ENCODE measurements around the gene MFAP3L.

Gene MFAP3L

DNA sequence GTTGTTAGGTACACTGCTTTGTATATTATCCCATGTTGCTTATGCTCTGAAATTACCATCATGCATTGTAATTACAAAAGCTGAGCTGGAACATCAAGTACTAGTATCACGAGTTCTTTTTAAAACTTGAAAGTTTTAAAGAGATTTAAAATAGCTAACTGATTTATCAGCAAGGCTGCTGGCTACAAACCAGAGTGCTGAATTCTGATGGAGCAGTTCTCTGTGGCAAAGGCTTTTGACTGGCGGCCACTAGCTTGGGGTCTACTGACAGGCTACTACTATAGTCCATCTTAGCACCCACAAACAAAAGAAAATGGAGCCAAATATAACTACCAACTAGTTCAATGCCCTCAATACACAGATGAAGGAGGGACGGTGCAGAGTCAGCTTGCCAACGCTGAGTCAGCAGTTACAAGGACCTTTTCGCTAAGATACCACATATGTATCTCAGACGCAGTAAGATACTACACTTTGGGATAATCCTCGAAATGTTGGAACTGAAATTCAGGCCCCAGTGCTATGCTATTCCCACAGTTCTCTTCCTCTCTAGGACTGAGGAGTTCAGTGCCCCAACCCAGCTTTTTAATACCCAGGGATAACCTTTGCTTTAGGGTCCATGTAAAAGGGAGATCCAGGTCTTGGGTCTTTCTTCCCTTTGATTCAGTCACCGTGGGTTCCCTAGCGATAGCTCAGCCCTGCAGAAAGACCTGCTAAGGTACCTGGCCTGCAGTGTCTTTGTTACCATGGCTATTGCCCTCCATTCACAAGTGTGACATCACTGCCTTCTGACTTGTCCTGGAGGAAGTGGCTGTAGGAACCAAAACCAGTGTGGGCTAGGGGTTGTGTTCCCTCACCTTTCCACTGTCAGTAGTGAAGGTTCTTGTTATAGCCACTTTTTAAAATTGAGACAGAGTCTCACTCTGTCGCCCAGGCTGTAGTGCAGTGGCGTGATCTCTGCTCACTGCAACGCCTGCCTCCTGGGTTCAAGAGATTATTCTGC lies 22.8 kb downstream of the MFAP3L start:
- Histone ChIP-seq H3K27ac (ENCODE audit: extremely low read depth, low read depth, low read length) (no peak overlapping the region), H3K36me3 (ENCODE audit: control insufficient read depth in 2 of 2, insufficient read depth in 1 of 2, low read length in 2 of 2) (no peaks in the 10 kb centered on the region), H3K4me1 (ENCODE audit: control insufficient read depth, insufficient read depth, low read length) (peaks cover 5% of the 10 kb centered on the region), H3K9me3 (ENCODE audit: control insufficient read depth, insufficient read depth, low read depth, low read length) (no peaks in the 10 kb centered on the region), H3K4me3 (ENCODE audit: low read depth, low read length) (no peak overlapping the region)
- ChIA-PET CTCF (interaction anchor here (0.6 kb wide), 2 partner anchors 141 to 193 kb away, joined by 3 read pairs; no protein-coding TSS in a partner anchor), POLR2A (no interaction called here)
- TF ChIP-seq, protein P1, sequence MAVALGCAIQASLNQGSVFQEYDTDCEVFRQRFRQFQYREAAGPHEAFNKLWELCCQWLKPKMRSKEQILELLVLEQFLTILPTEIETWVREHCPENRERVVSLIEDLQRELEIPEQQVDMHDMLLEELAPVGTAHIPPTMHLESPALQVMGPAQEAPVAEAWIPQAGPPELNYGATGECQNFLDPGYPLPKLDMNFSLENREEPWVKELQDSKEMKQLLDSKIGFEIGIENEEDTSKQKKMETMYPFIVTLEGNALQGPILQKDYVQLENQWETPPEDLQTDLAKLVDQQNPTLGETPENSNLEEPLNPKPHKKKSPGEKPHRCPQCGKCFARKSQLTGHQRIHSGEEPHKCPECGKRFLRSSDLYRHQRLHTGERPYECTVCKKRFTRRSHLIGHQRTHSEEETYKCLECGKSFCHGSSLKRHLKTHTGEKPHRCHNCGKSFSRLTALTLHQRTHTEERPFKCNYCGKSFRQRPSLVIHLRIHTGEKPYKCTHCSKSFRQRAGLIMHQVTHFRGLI (tag by site-specific recombination; IDR thresholded peaks at IDR 0.05) = no peak
- TF ChIP-seq SCRT2 (tag by site-specific recombination; IDR thresholded peaks at IDR 0.05) (no peak), ZNF324 (tag by site-specific recombination; IDR thresholded peaks at IDR 0.05) (no peak), ZSCAN16 (tag by site-specific recombination; IDR thresholded peaks at IDR 0.05) (no peak), FEZF1 (tag by site-specific recombination; IDR thresholded peaks at IDR 0.05) (no peak), ZNF830 (tag by site-specific recombination; IDR thresholded peaks at IDR 0.05; ENCODE audit: low read depth) (no peak), ZNF645 (tag by site-specific recombination; IDR thresholded peaks at IDR 0.05) (no peak), ZNF2 (tag by site-specific recombination; IDR thresholded peaks at IDR 0.05) (no peak), ZNF37A (tag by site-specific recombination; IDR thresholded peaks at IDR 0.05) (no peak), ZNF660 (tag by site-specific recombination; IDR thresholded peaks at IDR 0.05) (no peak), MEIS1 (CRISPR knock-in tag; IDR thresholded peaks at IDR 0.05; ENCODE audit: borderline replicate concordance) (no peak), ZNF280D (tag by site-specific recombination; IDR thresholded peaks at IDR 0.05) (no peak), ZNF211 (tag by site-specific recombination; IDR thresholded peaks at IDR 0.05; ENCODE audit: low read depth) (no peak), ZNF248 (tag by site-specific recombination; IDR thresholded peaks at IDR 0.05) (no peak), ZNF214 (tag by site-specific recombination; IDR thresholded peaks at IDR 0.05; ENCODE audit: borderline replicate concordance) (no peak)
- TF ChIP-seq, protein P2, sequence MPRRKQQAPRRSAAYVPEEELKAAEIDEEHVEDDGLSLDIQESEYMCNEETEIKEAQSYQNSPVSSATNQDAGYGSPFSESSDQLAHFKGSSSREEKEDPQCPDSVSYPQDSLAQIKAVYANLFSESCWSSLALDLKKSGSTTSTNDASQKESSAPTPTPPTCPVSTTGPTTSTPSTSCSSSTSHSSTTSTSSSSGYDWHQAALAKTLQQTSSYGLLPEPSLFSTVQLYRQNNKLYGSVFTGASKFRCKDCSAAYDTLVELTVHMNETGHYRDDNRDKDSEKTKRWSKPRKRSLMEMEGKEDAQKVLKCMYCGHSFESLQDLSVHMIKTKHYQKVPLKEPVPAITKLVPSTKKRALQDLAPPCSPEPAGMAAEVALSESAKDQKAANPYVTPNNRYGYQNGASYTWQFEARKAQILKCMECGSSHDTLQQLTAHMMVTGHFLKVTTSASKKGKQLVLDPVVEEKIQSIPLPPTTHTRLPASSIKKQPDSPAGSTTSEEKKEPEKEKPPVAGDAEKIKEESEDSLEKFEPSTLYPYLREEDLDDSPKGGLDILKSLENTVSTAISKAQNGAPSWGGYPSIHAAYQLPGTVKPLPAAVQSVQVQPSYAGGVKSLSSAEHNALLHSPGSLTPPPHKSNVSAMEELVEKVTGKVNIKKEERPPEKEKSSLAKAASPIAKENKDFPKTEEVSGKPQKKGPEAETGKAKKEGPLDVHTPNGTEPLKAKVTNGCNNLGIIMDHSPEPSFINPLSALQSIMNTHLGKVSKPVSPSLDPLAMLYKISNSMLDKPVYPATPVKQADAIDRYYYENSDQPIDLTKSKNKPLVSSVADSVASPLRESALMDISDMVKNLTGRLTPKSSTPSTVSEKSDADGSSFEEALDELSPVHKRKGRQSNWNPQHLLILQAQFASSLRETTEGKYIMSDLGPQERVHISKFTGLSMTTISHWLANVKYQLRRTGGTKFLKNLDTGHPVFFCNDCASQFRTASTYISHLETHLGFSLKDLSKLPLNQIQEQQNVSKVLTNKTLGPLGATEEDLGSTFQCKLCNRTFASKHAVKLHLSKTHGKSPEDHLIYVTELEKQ (tag by site-specific recombination; IDR thresholded peaks at IDR 0.05; ENCODE audit: borderline replicate concordance) = no peak
- TF ChIP-seq, protein P3, sequence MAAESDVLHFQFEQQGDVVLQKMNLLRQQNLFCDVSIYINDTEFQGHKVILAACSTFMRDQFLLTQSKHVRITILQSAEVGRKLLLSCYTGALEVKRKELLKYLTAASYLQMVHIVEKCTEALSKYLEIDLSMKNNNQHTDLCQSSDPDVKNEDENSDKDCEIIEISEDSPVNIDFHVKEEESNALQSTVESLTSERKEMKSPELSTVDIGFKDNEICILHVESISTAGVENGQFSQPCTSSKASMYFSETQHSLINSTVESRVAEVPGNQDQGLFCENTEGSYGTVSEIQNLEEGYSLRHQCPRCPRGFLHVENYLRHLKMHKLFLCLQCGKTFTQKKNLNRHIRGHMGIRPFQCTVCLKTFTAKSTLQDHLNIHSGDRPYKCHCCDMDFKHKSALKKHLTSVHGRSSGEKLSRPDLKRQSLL (tag by site-specific recombination; IDR thresholded peaks at IDR 0.05) = no peak

Data from HEK293 (cell line).